IPS-20b (cell line): ENCODE results near the gene MYL5.
"Not testable (repeated sequence)": the region's sequence is repeated elsewhere in the genome, so short reads cannot be mapped to it uniquely, and the experiment has no call there.

Experiments
- H3K27ac ChIP-seq: one replicate; pipeline ENCODE4 v1.5.1; 2013; ENCODE audit warnings: low read length
- H3K27me3 ChIP-seq: 2 replicates; pipeline ENCODE4 v1.6.1; 2013; ENCODE audit warnings: mild to moderate bottlenecking, low read length, inconsistent platforms; ENCODE audit not compliant: insufficient read depth
- H3K36me3 ChIP-seq: 2 replicates; pipeline ENCODE4 v1.6.1; 2013; ENCODE audit warnings: low read depth, mild to moderate bottlenecking, inconsistent platforms, low read length, moderate library complexity; ENCODE audit not compliant: insufficient read depth
- H3K4me1 ChIP-seq: 2 replicates; pipeline ENCODE4 v1.6.1; 2013; ENCODE audit warnings: mild to moderate bottlenecking, control low read depth, inconsistent platforms, low read length, moderate library complexity; ENCODE audit not compliant: insufficient read depth
- H3K4me3 ChIP-seq: 2 replicates; pipeline ENCODE4 v1.5.1; 2013; ENCODE audit warnings: mild to moderate bottlenecking, low read length, inconsistent platforms
- H3K9ac ChIP-seq: 2 replicates; pipeline ENCODE4 v1.6.1; 2013; ENCODE audit warnings: low read depth, mild to moderate bottlenecking, inconsistent platforms, low read length, moderate library complexity
- H3K9me3 ChIP-seq: 2 replicates; pipeline ENCODE4 v1.6.1; 2013; ENCODE audit warnings: mild to moderate bottlenecking, low read depth, low read length, inconsistent platforms; ENCODE audit not compliant: insufficient read depth

MYL5 gene

DNA sequence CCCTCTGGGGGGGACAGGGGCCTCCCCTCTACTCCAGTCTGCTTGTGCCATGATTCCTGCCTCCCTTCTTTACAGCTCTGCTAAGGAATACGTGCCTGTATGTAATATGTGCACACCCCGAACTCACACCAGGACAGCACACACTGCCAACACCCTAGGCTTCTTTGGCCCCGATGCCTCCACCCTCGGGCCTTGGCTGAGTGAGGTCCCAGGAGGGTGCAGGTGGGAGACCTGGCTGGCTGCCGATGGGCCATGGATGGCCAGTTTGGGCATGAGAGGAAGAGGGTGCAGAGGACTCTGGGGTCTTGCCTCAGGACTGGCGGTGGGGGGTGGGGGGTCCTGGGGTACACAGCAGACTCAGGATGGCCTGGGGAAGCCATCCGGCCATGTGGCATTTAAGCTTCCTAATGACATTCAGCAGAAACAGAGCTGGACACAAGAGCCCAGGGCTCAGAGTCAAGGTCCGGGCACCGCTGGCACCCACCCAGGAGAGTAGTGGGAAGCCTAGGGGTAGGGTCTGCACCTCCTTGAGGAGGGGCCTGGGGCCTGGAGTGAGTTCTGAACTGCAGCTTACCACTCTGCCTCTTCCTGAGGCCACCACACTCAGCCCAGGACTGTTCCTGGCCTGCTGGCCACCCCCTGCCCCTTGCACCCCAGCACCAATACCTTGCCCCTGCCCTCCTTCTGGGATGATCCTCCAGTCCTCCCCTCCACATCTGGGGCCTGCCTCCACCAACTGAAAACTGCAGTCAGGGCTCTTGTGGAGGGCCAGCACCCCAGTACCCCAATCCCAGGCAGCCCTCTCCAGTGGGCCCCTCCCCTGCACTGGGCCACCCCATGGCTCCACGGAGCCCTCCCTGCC, 29.2 kb downstream of the MYL5 start:
- H3K27me3 ChIP-seq: peaks cover 16% of the 10 kb centered on the region
- no peak overlapping the region for H3K9ac ChIP-seq
- no peaks in the 10 kb centered on the region for H3K4me1 ChIP-seq
- peaks cover 5% of the 10 kb centered on the region; the same call in 1 of the 2 replicates for H3K36me3 ChIP-seq
- no peak overlapping the region for H3K4me3 ChIP-seq
- H3K9me3 ChIP-seq: no peaks in the 10 kb centered on the region
- no peak overlapping the region for H3K27ac ChIP-seq

DNA sequence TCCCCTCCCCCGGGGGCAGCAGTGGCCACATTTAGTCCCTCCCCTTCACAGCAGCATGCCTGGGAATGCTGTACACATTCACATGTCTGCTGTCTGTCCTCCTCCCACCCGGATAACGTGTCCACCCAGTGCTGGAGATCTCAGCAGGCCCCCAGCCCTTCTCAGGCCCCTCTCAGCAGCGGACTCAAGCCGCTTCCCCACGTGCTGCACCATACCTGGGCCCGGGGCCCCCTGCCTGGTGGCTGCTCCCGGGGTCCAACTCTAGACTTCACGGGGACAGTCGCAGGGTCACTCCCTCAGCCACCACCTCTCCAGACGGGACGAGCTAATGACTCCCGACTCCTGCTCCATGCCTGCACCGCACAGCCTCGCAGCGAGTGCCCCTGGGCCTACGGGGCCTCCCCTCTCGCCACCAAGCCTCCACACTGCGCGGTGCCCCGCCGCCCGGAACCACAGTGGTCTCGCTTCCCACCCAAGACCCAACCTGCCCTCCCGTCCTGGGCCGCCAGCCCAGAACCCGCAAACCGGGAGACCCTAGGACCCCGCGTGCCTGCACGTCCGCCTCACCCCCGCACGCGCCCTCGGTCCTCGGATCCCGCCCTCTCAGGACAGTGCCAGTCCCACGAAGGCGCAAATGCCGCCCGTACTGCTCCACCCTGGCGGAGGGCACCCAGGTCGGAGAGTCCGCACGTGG, 30.0 kb downstream of the MYL5 start:
- no peaks in the 10 kb centered on the region for H3K9me3 ChIP-seq
- H3K4me3 ChIP-seq: no peak overlapping the region
- no peaks in the 10 kb centered on the region for H3K4me1 ChIP-seq
- no peak overlapping the region for H3K27ac ChIP-seq
- no peak overlapping the region for H3K9ac ChIP-seq
- H3K27me3 ChIP-seq: peaks cover 16% of the 10 kb centered on the region
- peaks cover 11% of the 10 kb centered on the region; the same call in 1 of the 2 replicates for H3K36me3 ChIP-seq

DNA sequence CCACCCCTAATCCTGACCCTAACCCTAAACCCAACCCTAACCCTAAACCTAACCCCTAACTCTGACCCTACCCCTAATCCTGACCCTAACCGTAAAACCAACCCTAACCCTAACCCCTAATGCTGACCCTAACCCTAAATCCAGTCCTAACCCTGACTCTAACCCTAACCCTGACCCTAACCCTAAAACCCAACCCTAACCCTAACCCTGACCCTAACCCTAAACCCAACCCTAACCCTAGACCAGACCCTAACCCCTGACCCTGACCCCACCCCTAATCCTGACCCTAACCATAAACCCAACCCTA, 30.6 kb downstream of the MYL5 start:
- Histone ChIP-seq H3K27me3 (peaks cover 16% of the 10 kb centered on the region), H3K36me3 (peaks cover 17% of the 10 kb centered on the region; the same call in 1 of the 2 replicates), H3K4me3 (peak overlapping the region; percentile 65; the same call in 1 of the 2 replicates), H3K9ac (no peak overlapping the region), H3K9me3 (no peaks in the 10 kb centered on the region), H3K27ac (no peak overlapping the region), H3K4me1 (no peaks in the 10 kb centered on the region)

DNA sequence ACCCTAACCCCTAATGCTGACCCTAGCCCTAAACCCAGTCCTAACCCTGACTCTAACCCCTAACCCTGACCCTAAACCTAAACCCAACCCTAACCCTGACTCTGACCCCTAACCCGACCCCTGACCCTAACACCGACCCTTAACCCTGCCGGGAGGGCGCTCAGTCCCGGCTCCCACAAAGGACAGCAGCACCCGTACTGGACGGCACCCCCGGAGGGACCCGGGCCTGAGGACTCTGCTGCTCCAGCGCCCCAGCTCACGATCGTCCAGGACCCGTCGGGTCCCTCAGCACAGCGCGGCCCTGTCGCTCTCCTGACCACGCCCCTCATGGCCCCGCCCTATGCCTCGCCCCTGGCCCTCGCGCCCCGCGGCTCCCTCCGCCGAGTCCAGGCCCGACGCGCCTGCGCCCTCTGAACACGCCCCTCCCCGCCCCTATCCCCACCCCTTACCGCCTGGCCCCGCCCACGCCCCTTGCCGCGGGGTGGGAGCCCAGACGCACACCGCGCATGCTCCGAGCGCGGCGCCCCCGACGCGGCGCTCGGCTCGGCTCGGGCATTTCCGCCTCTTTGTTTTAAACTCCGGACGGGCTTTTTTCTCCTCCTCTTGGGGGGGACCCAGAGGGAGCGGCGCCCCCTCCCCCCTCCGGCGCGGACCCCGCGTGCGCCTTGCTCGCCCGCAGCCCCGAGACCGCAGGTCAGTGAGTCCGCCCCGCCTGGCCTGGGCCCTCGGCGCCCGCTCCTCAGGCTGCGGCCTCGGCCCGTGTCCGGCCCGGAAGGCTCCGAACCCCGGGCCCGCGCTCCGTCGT, 31.1 kb downstream of the MYL5 start, which contains the start of gene PCGF3:
Gene PCGF3 (plus strand): TSS at position 555 of the 805 bp plus-strand sequence. CDS start 27,849 bp downstream, outside the sequence.
- H3K27ac ChIP-seq: peak within 1 kb of the TSS; percentile 71
- H3K9me3 ChIP-seq: no peaks in the 10 kb centered on the region
- peak within 1 kb of the TSS; percentile 90 for H3K4me3 ChIP-seq
- no peaks in the 10 kb centered on the region for H3K4me1 ChIP-seq
- H3K9ac ChIP-seq: peak within 1 kb of the TSS; percentile 99
- H3K36me3 ChIP-seq: peaks cover 22% of the 10 kb centered on the region; the same call in 1 of the 2 replicates
- peaks cover 12% of the 10 kb centered on the region for H3K27me3 ChIP-seq

DNA sequence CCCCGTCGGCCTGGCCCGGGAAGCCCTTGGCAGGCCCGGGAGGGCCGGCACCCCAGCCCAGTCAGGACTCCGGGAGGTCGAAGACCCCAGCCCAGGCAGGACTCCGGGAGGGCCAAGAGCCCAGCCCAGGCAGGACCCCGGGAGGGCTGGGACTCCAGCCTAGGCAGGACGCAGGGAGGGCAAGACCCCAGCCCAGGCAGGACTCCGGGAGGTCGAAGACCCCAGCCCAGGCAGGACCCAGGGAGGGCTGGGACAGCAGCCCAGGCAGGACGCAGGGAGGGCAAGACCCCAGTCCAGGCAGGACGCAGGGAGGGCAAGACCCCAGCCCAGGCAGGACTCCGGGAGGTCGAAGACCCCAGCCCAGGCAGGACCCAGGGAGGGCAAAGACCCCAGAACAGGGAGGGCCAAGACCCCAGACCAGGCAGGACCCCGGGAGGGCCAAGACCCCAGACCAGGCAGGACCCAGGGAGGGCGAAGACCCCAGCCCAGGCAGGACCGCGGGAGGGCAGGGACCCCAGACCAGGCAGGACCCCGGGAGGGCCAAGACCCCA, 31.8 kb downstream of the MYL5 start:
- Histone ChIP-seq H3K9ac (peak overlapping the region; percentile 99), H3K36me3 (peaks cover 26% of the 10 kb centered on the region; the same call in 1 of the 2 replicates), H3K27ac (peak overlapping the region; percentile 71), H3K27me3 (peaks cover 12% of the 10 kb centered on the region), H3K4me3 (peak overlapping the region; percentile 90)
- not testable (repeated sequence) for H3K9me3 ChIP-seq, H3K4me1 ChIP-seq

DNA sequence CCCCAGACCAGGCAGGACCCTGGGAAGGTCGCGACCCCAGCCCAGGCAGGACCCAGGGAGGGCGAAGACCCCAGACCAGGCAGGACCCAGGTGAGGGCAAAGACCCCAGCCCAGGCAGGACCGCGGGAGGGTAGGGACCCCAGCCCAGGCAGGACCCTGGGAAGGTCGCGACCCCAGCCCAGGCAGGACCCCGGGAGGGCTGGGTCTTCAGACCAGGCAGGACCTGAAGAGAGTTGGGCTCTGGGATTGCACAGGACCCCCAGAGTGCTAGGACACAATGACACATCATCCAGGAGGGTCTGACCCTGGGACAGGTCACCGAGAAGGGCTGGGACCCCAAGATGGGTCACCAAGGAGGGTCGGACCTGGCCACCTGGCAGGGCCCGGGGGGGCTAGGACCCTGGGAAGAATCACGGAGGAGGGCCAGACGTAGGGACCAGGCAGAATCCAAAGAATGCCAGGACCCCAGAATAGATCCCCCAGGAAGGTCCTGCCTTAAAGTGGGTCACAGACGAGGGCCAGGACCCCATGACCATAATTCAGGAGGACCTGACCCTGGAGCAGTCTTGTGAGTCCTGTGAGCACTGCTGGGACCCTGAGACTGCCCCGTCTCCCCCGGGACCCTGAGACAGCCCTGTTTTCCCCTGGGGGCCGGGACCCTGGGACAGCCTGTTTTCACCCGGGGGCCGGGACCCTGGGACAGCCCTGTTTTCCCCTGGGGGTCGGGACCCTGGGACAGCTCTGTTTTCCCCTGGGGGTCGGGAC, 32.7 kb downstream of the MYL5 start:
- no peaks in the 10 kb centered on the region for H3K4me1 ChIP-seq
- peaks cover 26% of the 10 kb centered on the region; the same call in 1 of the 2 replicates for H3K36me3 ChIP-seq
- no peak overlapping the region for H3K27ac ChIP-seq
- H3K27me3 ChIP-seq: peaks cover 12% of the 10 kb centered on the region
- H3K9me3 ChIP-seq: no peaks in the 10 kb centered on the region
- peak overlapping the region; percentile 47; the same call in 1 of the 2 replicates for H3K9ac ChIP-seq
- peak overlapping the region; percentile 56 for H3K4me3 ChIP-seq

DNA sequence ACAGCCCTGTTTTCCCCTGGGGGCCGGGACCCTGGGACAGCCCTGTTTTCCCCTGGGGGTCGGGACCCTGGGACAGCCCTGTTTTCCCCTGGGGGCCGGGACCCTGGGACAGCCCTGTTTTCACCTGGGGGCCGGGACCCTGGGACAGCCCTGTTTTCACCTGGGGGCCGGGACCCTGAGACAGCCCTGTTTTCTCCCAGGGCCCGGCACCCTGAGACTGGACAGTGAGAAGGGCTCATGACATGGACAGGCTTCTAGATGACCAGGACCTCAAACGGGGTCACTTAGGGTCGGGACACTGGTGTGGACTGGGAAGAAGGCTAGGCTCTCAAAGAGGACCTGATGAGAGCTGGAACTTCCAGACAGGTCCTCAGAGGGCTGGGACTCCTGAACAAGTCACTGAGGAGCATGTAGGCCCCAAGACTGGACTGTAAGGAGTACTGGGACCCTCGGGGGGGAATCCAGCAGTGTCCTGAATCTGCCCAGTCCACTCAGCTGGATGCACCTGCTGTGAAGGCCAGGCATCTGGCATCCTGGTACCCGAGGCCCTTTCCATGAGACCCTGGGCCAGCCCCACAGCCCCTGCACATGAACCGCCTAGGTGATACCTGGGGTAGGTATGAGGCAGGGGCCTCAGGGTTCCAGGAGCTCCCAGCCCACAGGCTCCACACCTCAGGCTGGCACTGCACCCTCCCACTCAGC, 33.7 kb downstream of the MYL5 start:
- Histone ChIP-seq H3K27ac (no peak overlapping the region), H3K9ac (no peak overlapping the region), H3K36me3 (peaks cover 26% of the 10 kb centered on the region; the same call in 1 of the 2 replicates), H3K4me1 (no peaks in the 10 kb centered on the region), H3K4me3 (no peak overlapping the region), H3K27me3 (peaks cover 12% of the 10 kb centered on the region), H3K9me3 (no peaks in the 10 kb centered on the region)

DNA sequence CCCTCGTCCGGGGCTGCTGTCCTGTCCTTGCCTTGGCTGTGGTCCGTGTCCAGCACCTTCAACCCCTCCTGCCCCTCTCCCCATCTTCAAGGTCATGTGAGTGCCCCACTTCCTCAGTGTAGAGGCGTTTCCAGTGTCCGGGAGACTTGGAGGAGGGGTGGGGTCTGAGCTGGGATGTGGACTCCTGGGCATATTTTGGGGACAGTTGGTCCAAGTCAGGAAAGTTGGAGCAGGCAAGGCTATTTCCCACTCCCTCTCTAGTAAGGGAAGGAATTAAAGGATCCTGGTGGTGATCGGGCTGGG, 34.2 kb downstream of the MYL5 start:
- Histone ChIP-seq H3K9me3 (no peaks in the 10 kb centered on the region), H3K27me3 (peaks cover 12% of the 10 kb centered on the region), H3K4me1 (no peaks in the 10 kb centered on the region), H3K36me3 (peaks cover 26% of the 10 kb centered on the region; the same call in 1 of the 2 replicates), H3K9ac (no peak overlapping the region), H3K27ac (no peak overlapping the region), H3K4me3 (no peak overlapping the region)

DNA sequence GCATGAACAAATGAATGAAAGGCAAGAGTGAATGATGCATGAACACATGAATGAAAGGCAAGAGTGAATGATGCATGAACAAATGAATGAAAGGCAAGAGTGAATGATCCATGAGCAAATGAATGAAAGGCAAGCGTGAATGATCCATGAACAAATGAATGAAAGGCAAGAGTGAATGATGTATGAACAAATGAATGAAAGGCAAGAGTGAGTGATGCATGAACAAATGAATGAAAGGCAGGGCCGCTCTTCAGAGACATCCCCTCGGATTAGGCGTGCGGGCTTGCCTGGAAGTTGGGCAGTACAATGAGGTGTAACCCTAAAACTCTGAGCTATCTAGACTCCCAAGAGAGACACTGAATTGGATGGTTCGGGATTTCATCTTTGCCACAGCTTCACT, 35.0 kb downstream of the MYL5 start:
- no peak overlapping the region for H3K4me3 ChIP-seq
- H3K36me3 ChIP-seq: peaks cover 26% of the 10 kb centered on the region; the same call in 1 of the 2 replicates
- no peak overlapping the region for H3K27ac ChIP-seq

DNA sequence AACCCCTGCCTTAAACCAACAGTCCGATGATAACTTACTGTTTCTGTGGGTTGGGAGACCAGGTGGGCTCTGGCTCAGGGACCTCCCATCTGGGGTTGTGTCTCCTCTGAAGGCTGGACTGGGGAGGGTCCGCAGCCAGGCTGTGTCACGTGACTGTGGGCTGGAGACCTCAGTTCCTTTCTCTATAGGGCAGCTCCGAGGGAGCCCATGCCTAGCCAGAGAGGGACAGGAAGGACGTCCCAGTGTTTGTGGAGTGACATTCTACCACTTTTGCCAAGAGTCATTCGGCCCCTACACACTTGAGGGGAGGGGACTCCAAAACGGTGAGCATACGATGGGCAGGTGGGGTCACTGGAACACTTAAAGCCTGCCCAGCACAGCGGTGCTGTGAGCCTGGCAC, 35.8 kb downstream of the MYL5 start:
- Histone ChIP-seq H3K9ac (no peak overlapping the region), H3K27ac (no peak overlapping the region)

More for the DNA sequence above, 35.0 kb downstream of the MYL5 start:
- Histone ChIP-seq H3K9me3 (no peaks in the 10 kb centered on the region), H3K9ac (no peak overlapping the region), H3K4me1 (no peaks in the 10 kb centered on the region), H3K27me3 (peaks cover 10% of the 10 kb centered on the region)

More for the DNA sequence above, 35.8 kb downstream of the MYL5 start:
- peaks cover 26% of the 10 kb centered on the region; the same call in 1 of the 2 replicates for H3K36me3 ChIP-seq
- no peaks in the 10 kb centered on the region for H3K9me3 ChIP-seq
- H3K4me1 ChIP-seq: no peaks in the 10 kb centered on the region
- H3K27me3 ChIP-seq: peaks cover 2% of the 10 kb centered on the region
- no peak overlapping the region for H3K4me3 ChIP-seq
